Dermis microvascular lymphatic vessel endothelial cell (primary cell): Measurements from ENCODE around the gene HEMGN. TPM values are rescaled to one million over a fixed set of nuclear protein-coding genes. Genes with fewer than 3 reads are reported as not detected.
"Not testable (repeated sequence)": the region's sequence is repeated elsewhere in the genome, so short reads cannot be mapped to it uniquely, and the experiment has no call there.

ENCODE experiments used
- DNase-seq, 2 donors: peaks; one replicate each; pipeline versions ENCODE4 v3.0.0 to v3.0.0-alpha.2; 2010; ENCODE audit warnings: low read depth in 2 of 2
- total RNA-seq: library from RNA; depleted of rRNA; stranded (reverse); fragments of >200 nt; gene quantifications from 2 replicates; pipeline ENCODE4 v1.2.1, GENCODE V29; 2014

Gene HEMGN, protein sequence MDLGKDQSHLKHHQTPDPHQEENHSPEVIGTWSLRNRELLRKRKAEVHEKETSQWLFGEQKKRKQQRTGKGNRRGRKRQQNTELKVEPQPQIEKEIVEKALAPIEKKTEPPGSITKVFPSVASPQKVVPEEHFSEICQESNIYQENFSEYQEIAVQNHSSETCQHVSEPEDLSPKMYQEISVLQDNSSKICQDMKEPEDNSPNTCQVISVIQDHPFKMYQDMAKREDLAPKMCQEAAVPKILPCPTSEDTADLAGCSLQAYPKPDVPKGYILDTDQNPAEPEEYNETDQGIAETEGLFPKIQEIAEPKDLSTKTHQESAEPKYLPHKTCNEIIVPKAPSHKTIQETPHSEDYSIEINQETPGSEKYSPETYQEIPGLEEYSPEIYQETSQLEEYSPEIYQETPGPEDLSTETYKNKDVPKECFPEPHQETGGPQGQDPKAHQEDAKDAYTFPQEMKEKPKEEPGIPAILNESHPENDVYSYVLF
- not detected in 2 replicates for total RNA-seq

DNA sequence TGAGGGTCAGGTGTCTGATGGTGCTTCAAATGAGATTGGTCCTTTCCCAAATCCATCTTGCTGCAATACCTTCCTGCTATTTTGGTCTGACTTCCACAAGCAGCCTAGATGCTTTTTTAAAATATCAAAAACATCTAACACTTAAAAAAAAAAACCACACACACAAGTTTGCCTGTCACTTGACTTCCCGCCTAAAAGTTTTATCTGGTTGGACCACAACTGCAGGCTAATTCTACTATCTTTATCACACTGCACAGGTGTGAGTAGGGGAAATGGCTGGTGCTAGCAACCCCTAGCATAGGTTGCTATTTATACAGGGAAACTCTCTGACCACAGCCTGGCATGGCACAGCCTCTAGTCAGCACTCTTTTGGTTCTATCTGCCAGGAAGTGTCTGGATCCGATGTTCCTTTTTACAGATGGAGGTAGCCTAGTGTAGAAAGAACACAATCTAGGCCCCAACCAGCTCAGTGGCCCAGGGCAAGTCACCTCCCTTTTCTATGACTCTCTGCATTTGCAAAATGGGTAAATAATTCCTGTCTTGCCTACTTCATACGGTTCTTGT lies at the start of gene HEMGN:
Gene HEMGN (minus strand): TSS at position 92 of the 564 bp plus-strand sequence. CDS start 36 bp downstream, at position 56.
- no peak for DNase-seq

GRCh38 chr9:97987487-97987886 lies 49.5 kb upstream of the HEMGN start:
- DNase-seq: no peak

GRCh38 chr9:97985058-97985861 lies 47.3 kb upstream of the HEMGN start:
- DNase-seq: peak in 1 of 2 donors; percentile 40

GRCh38 chr9:97984188-97985057 lies 46.5 kb upstream of the HEMGN start:
- DNase-seq: peak; percentile 58 to 84

GRCh38 chr9:97983589-97984187 lies 45.7 kb upstream of the HEMGN start:
- DNase-seq: peak in 1 of 2 donors; percentile 55

DNA sequence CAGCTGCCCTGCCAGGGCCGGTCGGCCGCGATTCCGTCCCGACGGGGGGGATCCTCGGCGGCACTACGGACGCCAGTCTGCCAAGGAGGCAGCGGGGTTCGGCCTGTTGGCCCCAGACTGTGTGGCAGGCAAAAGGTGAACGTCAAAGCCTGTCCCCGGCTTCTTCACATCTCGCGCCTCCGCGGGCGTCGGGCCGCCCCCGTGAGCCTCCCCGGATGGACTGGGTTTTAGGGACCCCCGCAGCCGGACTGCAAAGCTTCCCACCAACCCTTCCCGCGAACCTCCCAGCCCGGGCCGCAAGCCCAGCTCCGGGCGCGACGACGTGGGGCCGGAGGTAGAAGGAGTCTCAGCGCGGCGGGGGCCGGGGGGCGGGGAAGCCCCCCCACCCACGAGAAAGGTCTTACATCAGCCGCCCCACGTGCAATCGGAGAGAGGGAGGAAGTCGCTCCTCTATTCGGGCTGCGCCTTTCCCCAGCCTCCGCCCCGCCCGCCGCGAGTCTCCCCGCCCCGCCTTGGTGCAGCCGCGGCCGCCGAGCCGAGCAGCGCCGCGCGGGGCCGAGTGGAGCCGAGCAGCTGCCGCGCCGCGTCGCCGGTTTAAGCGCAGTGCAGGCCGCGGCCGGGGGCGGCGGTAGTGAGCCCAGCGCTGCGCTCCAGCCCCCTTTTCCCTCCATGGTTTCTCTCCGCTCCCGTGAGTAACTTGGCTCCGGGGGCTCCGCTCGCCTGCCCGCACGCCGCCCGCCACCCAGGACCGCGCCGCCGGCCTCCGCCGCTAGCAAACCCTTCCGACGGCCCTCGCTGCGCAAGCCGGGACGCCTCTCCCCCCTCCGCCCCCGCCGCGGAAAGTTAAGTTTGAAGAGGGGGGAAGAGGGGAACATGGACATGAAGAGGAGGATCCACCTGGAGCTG lies 45.0 kb upstream of the HEMGN start, which contains the start of gene ANP32B:
Gene ANP32B (plus strand): TSS at position 659 of the 906 bp plus-strand sequence. CDS start 215 bp downstream, at position 874.
- peak; percentile 67 to 92 for DNase-seq

DNA sequence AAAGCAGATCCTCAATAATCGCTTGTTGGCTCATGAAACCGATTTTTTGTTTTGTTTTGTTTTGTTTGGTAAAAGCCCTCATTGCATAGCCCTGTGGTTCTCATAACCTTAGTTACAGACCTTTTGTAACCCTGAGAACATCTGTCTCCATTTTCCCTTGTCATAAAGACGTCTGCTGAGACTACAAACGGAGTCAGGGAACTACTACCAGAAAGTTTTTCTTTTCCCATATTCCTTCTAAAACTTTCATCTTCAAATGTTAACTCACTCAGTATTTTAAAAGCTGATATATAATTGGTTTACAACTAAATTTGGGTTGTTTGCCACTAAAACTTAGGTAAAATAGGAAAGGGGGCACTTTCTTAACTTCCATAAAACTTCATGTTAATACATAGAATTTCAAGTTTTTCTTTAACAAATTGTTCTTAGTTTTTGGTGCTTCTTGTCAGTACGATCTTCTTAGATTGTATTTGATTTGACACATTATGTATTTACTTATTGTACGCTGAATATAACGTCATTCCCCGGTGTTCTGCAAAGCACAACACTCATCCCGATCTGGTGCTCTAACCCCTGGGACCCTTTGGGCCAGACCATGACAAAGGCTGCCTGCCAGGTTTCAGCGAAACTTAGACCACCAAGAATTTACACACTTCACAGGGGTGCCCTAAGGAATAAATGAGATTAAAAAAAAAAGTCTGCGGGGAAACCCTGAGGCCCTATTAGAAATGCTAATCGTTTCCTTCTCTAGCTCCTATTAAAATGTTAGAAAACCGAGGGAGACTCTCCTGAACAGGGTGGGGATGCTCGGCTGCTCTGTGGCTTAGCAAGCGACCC lies 44.1 kb upstream of the HEMGN start:
- DNase-seq: no peak

DNA sequence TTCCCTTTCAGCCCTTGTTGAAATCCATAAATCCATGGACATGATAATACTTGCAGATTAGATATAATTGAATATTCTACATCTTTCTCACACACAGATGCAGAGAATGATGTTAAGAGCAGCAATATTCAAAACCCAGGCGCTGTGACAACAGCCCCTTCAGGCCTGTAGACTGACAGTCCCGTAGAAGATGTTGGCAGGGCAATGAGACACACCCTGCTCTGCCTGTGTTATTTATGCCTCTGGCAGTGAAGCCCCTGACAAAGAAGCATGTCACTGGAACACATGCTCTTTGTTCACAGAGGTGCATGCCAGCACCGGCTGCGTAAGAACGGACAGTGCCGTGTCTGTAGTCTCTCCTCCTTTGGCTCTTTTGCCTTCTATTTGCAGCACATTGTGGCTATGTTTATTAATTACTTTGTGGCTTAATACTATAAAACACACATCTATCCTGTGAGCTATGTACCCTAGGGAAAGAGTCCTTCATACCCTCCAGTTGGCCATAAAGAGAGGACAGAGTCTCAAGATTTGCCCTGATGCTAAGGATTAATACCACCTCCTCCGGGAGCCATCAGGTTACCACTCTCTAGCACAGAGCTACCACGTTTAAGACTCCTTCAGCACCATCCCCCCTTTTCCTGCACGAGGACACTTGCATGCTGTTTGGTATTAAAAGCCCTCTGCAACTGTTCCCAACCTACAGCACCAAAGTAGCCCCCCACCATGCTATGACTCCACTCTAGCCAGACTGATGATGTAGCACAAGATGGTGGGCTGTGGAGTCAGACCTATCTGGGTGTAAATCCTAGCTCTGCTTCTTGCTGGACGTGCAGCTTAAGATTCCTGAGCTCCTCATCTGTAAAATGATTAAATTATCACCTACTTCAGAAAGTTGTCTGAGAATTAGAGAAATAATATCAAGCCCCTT lies 43.2 kb upstream of the HEMGN start:
- no peak for DNase-seq

- DNase-seq: no peak
Measured at GRCh38 chr9:97980479-97980803, 42.5 kb upstream of the HEMGN start.

DNA sequence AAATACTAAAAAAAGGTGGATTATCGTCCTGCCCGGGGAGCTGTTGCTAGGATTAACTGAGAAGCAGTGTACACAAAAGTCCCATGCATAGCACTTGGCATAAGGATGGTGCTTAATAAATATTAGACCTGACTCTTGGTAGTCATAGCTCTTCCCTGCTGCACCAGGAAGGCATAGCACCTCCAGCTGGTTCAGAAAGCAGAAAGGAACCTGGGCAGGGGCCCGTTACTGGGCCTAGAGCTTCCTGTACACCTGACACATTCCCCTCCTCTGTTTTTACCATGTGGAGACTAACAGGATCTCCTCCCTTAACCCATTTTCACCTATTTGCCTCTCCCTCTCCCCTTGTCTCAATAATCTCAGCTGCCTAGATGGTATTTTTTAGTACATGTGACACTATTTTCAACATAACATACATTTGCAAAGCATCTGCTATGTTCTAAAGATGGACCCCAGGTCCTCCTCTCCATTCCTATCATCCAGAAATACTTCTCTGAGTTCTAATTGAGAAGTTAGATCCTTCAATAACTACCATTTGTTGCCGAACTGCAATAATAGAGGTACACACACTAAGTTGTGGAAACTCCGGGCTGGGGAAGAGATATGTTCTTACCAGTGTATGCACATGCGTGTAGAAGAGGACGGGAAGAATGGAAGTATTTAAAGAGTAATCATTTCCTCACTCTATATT lies 42.0 kb upstream of the HEMGN start:
- no peak for DNase-seq

DNA sequence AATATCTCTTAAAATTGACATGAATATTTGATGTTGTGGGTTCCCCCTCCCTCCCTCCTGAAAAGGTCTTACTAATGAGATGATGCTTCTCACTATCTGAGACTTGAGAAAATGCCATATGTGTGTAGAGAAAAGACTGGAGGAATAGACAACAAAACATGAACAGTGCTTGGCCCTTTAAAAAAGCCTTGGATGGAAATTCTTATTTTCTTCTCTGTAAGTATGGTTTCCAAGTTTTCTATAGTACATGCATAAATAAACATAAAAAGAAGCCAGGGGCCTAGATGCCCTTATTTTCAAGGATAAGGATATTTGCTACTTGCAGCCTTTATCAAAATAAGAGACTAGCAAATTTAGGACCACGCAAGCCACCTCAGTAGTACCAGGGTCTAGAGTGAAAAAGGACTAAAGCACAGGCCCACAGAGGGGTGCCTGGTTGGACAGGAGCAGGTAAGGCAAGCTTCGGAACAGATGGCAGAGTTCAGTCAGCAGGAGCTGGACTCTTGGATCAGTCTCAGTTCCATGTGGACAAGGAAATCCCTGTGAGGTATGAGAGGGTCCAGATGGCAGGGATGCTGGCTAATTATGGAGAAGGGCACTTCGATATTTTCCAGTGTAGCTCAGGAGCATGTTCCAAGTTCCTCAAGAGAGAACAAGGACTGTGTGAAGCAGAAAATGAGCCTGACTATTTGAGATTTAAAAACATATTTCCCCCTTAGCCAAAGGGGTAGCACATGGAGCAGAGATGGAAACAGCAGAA lies 40.6 kb upstream of the HEMGN start:
- no peak for DNase-seq

DNA sequence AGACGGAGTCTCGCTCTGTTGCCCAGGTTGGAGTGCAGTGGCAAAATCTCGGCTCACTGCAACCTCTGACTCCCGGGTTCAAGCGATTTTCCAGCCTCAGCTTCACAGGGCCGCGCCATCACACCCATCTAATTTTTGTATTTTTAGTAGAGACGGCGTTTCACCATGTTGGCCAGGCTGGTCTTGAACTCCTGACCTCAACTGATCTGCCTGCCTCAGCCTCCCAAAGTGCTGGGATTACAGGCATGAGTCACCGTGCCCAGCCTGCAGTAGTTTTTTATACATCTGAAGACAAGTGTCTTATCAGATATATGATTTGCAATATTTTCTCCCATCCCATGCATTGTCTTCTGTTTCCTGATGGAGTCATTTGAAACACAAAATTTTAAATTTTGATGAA lies 38.7 kb upstream of the HEMGN start:
- not testable (repeated sequence) for DNase-seq

DNA sequence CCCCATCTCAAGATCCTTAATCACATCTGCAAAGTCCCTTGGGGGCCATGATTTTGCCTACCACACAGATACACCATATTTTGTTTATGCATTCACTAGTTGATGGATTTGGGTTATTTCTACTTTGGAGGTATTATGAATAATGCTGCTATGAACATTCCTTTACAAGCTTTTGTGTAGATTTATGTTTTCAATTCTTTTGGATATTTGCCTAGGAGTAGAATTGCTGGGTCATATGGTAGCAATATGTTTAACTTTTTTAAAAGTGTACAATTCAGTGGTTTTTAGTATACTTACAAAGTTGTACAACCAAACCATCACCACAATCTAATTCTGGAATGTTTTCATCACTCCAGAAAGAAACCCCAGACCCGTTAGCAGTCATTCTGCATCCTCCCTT lies 37.4 kb upstream of the HEMGN start:
- no peak for DNase-seq

DNA sequence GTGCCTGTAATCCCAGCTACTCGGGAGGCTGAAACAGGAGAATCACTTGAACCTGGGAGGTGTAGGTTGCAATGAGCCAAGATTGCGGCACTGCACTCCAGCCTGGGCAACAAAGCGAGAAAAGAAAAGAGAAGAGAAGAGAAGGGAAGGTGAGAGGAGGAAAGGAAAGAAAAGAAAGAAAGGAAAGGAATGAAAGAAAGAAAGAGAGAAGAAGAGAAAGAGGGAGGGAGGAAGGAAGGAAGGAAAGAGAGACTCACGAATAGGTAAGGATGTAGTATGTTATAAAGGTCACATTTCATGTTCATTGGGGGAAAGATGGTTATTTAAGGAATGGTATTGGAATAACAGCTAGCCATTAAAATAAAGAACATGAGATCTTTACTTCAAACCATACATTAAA lies 34.8 kb upstream of the HEMGN start:
- DNase-seq: no peak

DNA sequence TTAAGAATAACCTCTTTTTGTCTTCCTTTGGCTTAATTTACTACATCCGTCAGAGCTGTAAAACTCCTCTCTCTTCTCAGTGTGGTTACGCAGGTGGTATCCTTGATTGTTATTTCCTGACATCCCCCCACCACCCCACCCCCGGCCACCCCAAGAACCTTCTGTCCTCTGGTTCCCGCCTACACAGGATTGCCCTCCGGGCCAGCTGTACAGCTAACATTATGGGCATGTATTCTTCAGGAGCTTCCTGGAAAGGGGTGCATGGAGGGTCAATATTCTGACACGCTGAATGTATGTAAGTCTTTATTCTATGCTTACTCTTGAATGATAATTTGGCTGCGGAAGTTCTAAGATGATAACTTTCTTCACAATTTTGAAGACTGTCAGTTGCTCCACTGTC lies 32.2 kb upstream of the HEMGN start:
- DNase-seq: no peak

DNA sequence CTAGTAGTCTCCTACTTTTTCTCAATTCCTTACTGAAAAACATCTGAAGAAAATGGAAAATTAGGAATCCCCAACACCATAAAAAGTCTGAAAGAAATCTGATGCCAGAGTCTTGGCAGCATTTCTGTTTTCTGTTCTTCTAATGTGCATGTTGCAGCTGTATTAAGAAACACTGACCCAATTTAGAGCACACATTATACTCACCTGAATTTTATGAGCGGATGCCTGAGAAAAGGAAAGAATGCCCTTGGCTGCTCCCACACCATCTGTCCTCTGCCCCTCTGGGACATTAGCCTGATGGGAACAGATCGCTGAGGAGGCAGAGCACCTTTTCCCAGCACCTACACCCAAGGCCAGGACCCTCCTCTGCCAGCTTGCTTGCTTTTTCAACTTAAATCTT lies 31.0 kb upstream of the HEMGN start:
- DNase-seq: no peak
